Measurements from ENCODE around the gene TRMT11.

Gene TRMT11

GRCh38 chr6:126076992-126077664 lies 90.8 kb downstream of the TRMT11 start:
- no peak for DNase-seq (ENCODE audit: low read depth)

GRCh38 chr6:126077810-126078776 lies 91.8 kb downstream of the TRMT11 start:
- no peak for DNase-seq (ENCODE audit: low read depth)

GRCh38 chr6:126083875-126084274 lies 97.5 kb downstream of the TRMT11 start:
- DNase-seq (ENCODE audit: low read depth): no peak

DNA sequence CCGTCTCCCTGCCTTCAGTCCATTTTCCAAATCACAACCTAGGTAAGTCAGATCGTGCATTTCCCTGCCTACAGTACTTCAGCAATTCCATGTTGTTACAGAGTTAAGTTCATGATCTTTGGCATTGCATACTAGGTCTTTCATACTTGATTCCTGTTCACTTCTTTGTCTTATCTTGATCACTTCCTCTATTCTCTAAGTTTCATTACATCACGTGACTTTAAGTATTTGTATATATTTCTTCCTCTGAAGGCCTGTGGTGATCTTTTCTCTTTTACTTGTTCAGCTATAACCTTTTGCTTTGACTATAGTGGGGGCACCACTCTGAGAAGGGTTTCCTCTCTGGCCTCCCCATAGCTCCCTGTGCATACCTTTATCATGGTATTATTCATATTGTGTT lies 100.2 kb downstream of the TRMT11 start:
- no peak for DNase-seq (ENCODE audit: low read depth)
